ENCODE data around the gene GPANK1.

The GPANK1 gene

DNA sequence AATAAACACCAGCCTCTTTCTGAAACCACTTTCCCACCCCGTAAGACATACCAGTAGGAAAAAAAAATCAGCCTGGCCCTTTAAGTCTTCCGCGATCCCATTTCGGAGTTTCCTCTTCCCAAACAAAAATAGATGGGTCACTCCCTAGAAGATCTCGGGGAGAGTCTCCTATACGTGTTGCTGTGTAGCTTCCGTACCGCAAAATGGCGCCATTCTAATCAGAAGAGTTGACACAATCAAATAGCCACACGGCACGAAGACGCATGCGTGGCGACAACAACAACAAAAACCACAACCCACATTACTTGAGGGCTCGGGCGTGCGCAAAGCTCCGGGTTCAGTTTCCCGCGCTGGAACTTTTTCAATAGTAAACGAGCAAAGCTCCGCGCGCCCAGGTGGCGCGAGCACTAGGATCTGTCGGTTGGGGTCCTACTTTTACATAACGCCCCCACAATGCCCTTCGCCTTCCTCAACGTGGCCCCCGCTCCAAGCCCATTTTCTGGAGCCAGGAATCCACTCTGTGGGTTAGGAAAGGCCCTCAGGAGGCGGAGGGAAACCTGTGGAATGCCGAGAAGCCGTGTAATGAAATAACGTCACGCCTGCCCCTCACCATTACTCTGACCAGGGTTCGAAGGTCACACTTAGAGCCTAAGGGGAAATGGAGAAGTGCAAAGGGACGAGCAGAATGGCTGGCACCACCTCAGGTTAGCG lies at the start of gene GPANK1:
Gene GPANK1, minus strand, starts transcription at position 208 of the 711 bp plus-strand sequence. CDS start 519 bp downstream, outside the sequence.
- peaks cover 22 to 56% of the 10 kb centered on the region in 2 experiments for H3K36me3 ChIP-seq (ENCODE audit: control insufficient read depth in 2 of 2, insufficient read depth in 1 of 2, low read length in 2 of 2)
- H3K9me3 ChIP-seq (ENCODE audit: control insufficient read depth, insufficient read depth, low read depth, low read length): no peaks in the 10 kb centered on the region
- H3K4me1 ChIP-seq (ENCODE audit: control insufficient read depth, insufficient read depth, low read length): peaks cover 6% of the 10 kb centered on the region; the same call in 1 of the 2 replicates
- peak within 1 kb of the TSS; percentile 92 for H3K27ac ChIP-seq (ENCODE audit: extremely low read depth, low read depth, low read length)
- H3K4me3 ChIP-seq (ENCODE audit: low read depth, low read length): peak within 1 kb of the TSS; percentile 92
- CTCF ChIA-PET: interaction anchor here (0.7 to 1.6 kb wide), 6 partner anchors 9 to 125 kb away, joined by 3 to 8 read pairs (median 4); partner anchors contain the start of genes APOM and BAG6
- POLR2A ChIA-PET: interaction anchor here (0.6 to 7.4 kb wide), 26 partner anchors 8 to 525 kb away, joined by 3 to 180 read pairs (median 6); partner anchors contain the start of genes ABHD16A, APOM, ATP6V1G2 and BAG6
- TF ChIP-seq ZFP69B (tag by site-specific recombination; IDR thresholded peaks at IDR 0.05): no peak
- TF ChIP-seq ZNF433 (tag by site-specific recombination; IDR thresholded peaks at IDR 0.05; ENCODE audit: low read depth): no peak
- TF ChIP-seq ZNF302 (tag by site-specific recombination; IDR thresholded peaks at IDR 0.05; ENCODE audit: low read depth): no peak
- TF ChIP-seq, protein P1, sequence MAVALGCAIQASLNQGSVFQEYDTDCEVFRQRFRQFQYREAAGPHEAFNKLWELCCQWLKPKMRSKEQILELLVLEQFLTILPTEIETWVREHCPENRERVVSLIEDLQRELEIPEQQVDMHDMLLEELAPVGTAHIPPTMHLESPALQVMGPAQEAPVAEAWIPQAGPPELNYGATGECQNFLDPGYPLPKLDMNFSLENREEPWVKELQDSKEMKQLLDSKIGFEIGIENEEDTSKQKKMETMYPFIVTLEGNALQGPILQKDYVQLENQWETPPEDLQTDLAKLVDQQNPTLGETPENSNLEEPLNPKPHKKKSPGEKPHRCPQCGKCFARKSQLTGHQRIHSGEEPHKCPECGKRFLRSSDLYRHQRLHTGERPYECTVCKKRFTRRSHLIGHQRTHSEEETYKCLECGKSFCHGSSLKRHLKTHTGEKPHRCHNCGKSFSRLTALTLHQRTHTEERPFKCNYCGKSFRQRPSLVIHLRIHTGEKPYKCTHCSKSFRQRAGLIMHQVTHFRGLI (tag by site-specific recombination; IDR thresholded peaks at IDR 0.05): peak; percentile 98
- no peak; the same call in 1 of the 2 replicates for TF ChIP-seq KLF16 (tag by site-specific recombination; IDR thresholded peaks at IDR 0.05)
- TF ChIP-seq ZNF175 (tag by site-specific recombination; IDR thresholded peaks at IDR 0.05): no peak
- TF ChIP-seq SCRT1 (tag by site-specific recombination; IDR thresholded peaks at IDR 0.05; ENCODE audit: borderline replicate concordance): peak; percentile 95
- TF ChIP-seq ZNF280D (tag by site-specific recombination; IDR thresholded peaks at IDR 0.05): no peak
- TF ChIP-seq, protein P2, sequence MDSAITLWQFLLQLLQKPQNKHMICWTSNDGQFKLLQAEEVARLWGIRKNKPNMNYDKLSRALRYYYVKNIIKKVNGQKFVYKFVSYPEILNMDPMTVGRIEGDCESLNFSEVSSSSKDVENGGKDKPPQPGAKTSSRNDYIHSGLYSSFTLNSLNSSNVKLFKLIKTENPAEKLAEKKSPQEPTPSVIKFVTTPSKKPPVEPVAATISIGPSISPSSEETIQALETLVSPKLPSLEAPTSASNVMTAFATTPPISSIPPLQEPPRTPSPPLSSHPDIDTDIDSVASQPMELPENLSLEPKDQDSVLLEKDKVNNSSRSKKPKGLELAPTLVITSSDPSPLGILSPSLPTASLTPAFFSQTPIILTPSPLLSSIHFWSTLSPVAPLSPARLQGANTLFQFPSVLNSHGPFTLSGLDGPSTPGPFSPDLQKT (IDR thresholded peaks at IDR 0.05; ENCODE audit: borderline replicate concordance, low read depth, low read length): no peak
- peak; percentile 28 for TF ChIP-seq ZBTB8A (tag by site-specific recombination; IDR thresholded peaks at IDR 0.05)
- no peak for TF ChIP-seq ZNF214 (tag by site-specific recombination; IDR thresholded peaks at IDR 0.05; ENCODE audit: borderline replicate concordance)
- TF ChIP-seq REPIN1 (tag by site-specific recombination; IDR thresholded peaks at IDR 0.05; ENCODE audit: low read depth): no peak
- TF ChIP-seq WT1 (tag by site-specific recombination; IDR thresholded peaks at IDR 0.05): peak; percentile 78
- TF ChIP-seq ZBTB26 (tag by site-specific recombination; optimal IDR thresholded peaks at IDR 0.05): peak; percentile 87
- peak; percentile 36; the same call in 1 of the 2 replicates for TF ChIP-seq ZNF341 (tag by site-specific recombination; IDR thresholded peaks at IDR 0.05; ENCODE audit: low read depth)
- peak; percentile 71; the same call in 1 of the 2 replicates for TF ChIP-seq YY1 (tag by site-specific recombination; IDR thresholded peaks at IDR 0.05)
- TF ChIP-seq ZNF174 (tag by site-specific recombination; IDR thresholded peaks at IDR 0.05): no peak
- TF ChIP-seq ZNF394 (tag by site-specific recombination; IDR thresholded peaks at IDR 0.05; ENCODE audit: borderline replicate concordance): peak; percentile 12; the same call in 1 of the 2 replicates
- 0 out of 2 replicates have a peak, but pooled peaks have one; percentile 35 for TF ChIP-seq MYNN (tag by site-specific recombination; IDR thresholded peaks at IDR 0.05; ENCODE audit: borderline replicate concordance)
- TF ChIP-seq ZNF560 (tag by site-specific recombination; IDR thresholded peaks at IDR 0.05; ENCODE audit: borderline replicate concordance): no peak
- no peak for TF ChIP-seq AEBP2 (tag by site-specific recombination; IDR thresholded peaks at IDR 0.05; ENCODE audit: borderline replicate concordance)
- TF ChIP-seq ZNF23 (tag by site-specific recombination; IDR thresholded peaks at IDR 0.05; ENCODE audit: borderline replicate concordance): no peak
- TF ChIP-seq ZNF24 (tag by site-specific recombination; IDR thresholded peaks at IDR 0.05): peak; percentile 21; the same call in 1 of the 2 replicates
- TF ChIP-seq ZNF391 (tag by site-specific recombination; IDR thresholded peaks at IDR 0.05; ENCODE audit: borderline replicate concordance, low read depth): no peak; the same call in 1 of the 2 replicates
- TF ChIP-seq KLF10 (tag by site-specific recombination; IDR thresholded peaks at IDR 0.05): no peak; the same call in 1 of the 2 replicates
- no peak for TF ChIP-seq ZNF311 (tag by site-specific recombination; IDR thresholded peaks at IDR 0.05; ENCODE audit: borderline replicate concordance)
- TF ChIP-seq ZNF621 (tag by site-specific recombination; IDR thresholded peaks at IDR 0.05): no peak

Measured in HEK293 (cell line).